Left lung (tissue), 10 donors: ENCODE data around the gene ABTB1. TPM values are rescaled to one million over a fixed set of nuclear protein-coding genes. Genes with fewer than 3 reads are reported as not detected.

Source experiments
- ATAC-seq: fragments of 200-7000 bp; cut with Tn5 transposase; one replicate; pipeline ENCODE4 v1.9.1; 2020; ENCODE audit warnings: moderate library complexity
- DNase-seq, 4 donors: peaks; one replicate each; pipeline ENCODE4 v3.0.0-alpha.2; 2013 to 2020
- H3K27ac ChIP-seq, 2 donors: fragments of 200-600 bp; sonication (generic) in 1 of 2; one replicate each; pipeline versions ENCODE4 v1.5.0 to v1.8.0; 2020 to 2021
- H3K27me3 ChIP-seq, 2 donors: fragments of 200-600 bp; sonication (generic) in 1 of 2; one replicate each; pipeline versions ENCODE4 v1.5.0 to v1.8.0; 2020 to 2021
- H3K36me3 ChIP-seq, 2 donors: fragments of 200-600 bp; sonication (generic) in 1 of 2; one replicate each; pipeline versions ENCODE4 v1.5.0 to v1.8.0; 2020 to 2021
- H3K4me1 ChIP-seq, 2 donors: fragments of 200-600 bp; one replicate each; pipeline ENCODE4 v1.8.0; 2021
- H3K4me3 ChIP-seq, 2 donors: fragments of 200-600 bp; sonication (generic) in 1 of 2; one replicate each; pipeline versions ENCODE4 v1.5.0 to v1.8.0; 2020 to 2021; ENCODE audit warnings: mild to moderate bottlenecking in 1 of 2
- H3K9me3 ChIP-seq, 2 donors: fragments of 200-600 bp; sonication (generic) in 1 of 2; one replicate each; pipeline versions ENCODE4 v1.5.0 to v1.8.0; 2020 to 2021
- CTCF ChIP-seq, 2 donors: fragments of 200-600 bp; sonication (generic) in 1 of 2; IDR thresholded peaks; one replicate each; pipeline versions ENCODE4 v1.5.0 to v1.8.0; 2021; ENCODE audit warnings: antibody characterized with exemption in 2 of 2
- intact Hi-C, 2 donors: fragments of 100-400 bp; cut with DNase I; formaldehyde crosslinking; loops; one replicate each; pipeline versions ENCODE4 v1.11.2 to v1.14.2; 2022
- polyA plus RNA-seq, 6 donors: library from polyadenylated mRNA; unstranded; fragments of 120-200 nt; gene quantifications; one replicate each; pipeline ENCODE4 v1.2.1, GENCODE V29; 2013; ENCODE audit not compliant: insufficient read length in 6 of 6
- total RNA-seq, 2 donors: library from RNA; stranded (reverse); fragmentation: NEBNext Ultra II Directional; extraction: Animal tissue kit (Norgen Biotek cat#: 25700); gene quantifications; one replicate each; pipeline ENCODE4 v1.2.1, GENCODE V29; 2021
- donor health status: DM: no; HTN: yes; CAD: no.
- donor health status: DM: no; HTN: no; CAD: no.

Gene ABTB1
- total and polyA plus RNA-seq, 8 donors = 20.2 to 56.1 (median 26.8) TPM

GRCh38 chr3:127662001-127662469 is 10.7 kb upstream of the ABTB1 start:
- no peak for ATAC-seq
- TF ChIP-seq CTCF (IDR thresholded peaks at IDR 0.05) = no peak
- Histone ChIP-seq H3K9me3 (no peaks in the 10 kb centered on the region), H3K4me1 (no peaks in the 10 kb centered on the region), H3K4me3 (no peak overlapping the region), H3K27me3 (no peaks in the 10 kb centered on the region), H3K27ac (no peak overlapping the region), H3K36me3 (no peaks in the 10 kb centered on the region)
- intact Hi-C loops = no loop called here
- no peak for DNase-seq

GRCh38 chr3:127663151-127663550 is 9.6 kb upstream of the ABTB1 start:
- DNase-seq (no peak), ATAC-seq (no peak)
- Histone ChIP-seq H3K4me3 (no peak overlapping the region), H3K4me1 (no peaks in the 10 kb centered on the region), H3K27me3 (no peaks in the 10 kb centered on the region), H3K36me3 (no peaks in the 10 kb centered on the region), H3K27ac (no peak overlapping the region), H3K9me3 (no peaks in the 10 kb centered on the region)
- no peak for TF ChIP-seq CTCF (IDR thresholded peaks at IDR 0.05)
- intact Hi-C loops = no loop called here

- Histone ChIP-seq H3K9me3 (no peaks in the 10 kb centered on the region), H3K4me3 (no peak overlapping the region), H3K4me1 (no peaks in the 10 kb centered on the region), H3K27ac (no peak overlapping the region), H3K27me3 (no peaks in the 10 kb centered on the region), H3K36me3 (no peaks in the 10 kb centered on the region)
- DNase-seq (no peak), ATAC-seq (no peak)
- intact Hi-C loops = no loop called here
- no peak for TF ChIP-seq CTCF (IDR thresholded peaks at IDR 0.05)
These were observed 7.6 kb upstream of the ABTB1 start for GRCh38 chr3:127665165-127665564.

- H3K27ac ChIP-seq = no peak overlapping the region
- DNase-seq = no peak
- H3K36me3 ChIP-seq = no peaks in the 10 kb centered on the region
- H3K9me3 ChIP-seq = no peaks in the 10 kb centered on the region
- H3K4me1 ChIP-seq = no peaks in the 10 kb centered on the region
- ATAC-seq = no peak
- intact Hi-C loops = no loop called here
- no peak for TF ChIP-seq CTCF (IDR thresholded peaks at IDR 0.05)
- H3K27me3 ChIP-seq = no peaks in the 10 kb centered on the region
- H3K4me3 ChIP-seq = no peak overlapping the region
These were observed 7.2 kb upstream of the ABTB1 start for GRCh38 chr3:127665586-127665985.

GRCh38 chr3:127666676-127667075 is 6.1 kb upstream of the ABTB1 start:
- H3K36me3 ChIP-seq = no peaks in the 10 kb centered on the region
- intact Hi-C loops = no loop called here
- no peak for TF ChIP-seq CTCF (IDR thresholded peaks at IDR 0.05)
- no peaks in the 10 kb centered on the region for H3K9me3 ChIP-seq
- no peak overlapping the region for H3K4me3 ChIP-seq
- ATAC-seq (no peak), DNase-seq (no peak)
- peaks cover 0 to 4% of the 10 kb centered on the region in 2 donors for H3K4me1 ChIP-seq
- H3K27ac ChIP-seq = no peak overlapping the region
- H3K27me3 ChIP-seq = no peaks in the 10 kb centered on the region
